ENCODE results near the gene TESPA1.

- TF ChIP-seq ZEB2 (IDR thresholded peaks at IDR 0.05) (no peak), ZNF253 (CRISPR knock-in tag; conservative IDR thresholded peaks at IDR 0.05) (no peak), SIX5 (IDR thresholded peaks at IDR 0.05; ENCODE audit: borderline replicate concordance in 1 of 2, insufficient read depth in 1 of 2, low read depth in 1 of 2, low read length in 2 of 2) (no peak), ZBTB11 (CRISPR knock-in tag; IDR thresholded peaks at IDR 0.05) (no peak), MBD1 (CRISPR knock-in tag; IDR thresholded peaks at IDR 0.05) (no peak), ZNF24 (IDR thresholded peaks at IDR 0.05) (no peak), HDGF (IDR thresholded peaks at IDR 0.05) (no peak)
Observed at GRCh38 chr12:54956322-54956721, 28.2 kb downstream of the TESPA1 start.
